ENCODE data around the gene LGI4. TPM values are rescaled to one million over a fixed set of nuclear protein-coding genes. Genes with fewer than 3 reads are reported as not detected.

Gene LGI4
- total RNA-seq, 1 donor from 2014 or later = 6.7 TPM

DNA sequence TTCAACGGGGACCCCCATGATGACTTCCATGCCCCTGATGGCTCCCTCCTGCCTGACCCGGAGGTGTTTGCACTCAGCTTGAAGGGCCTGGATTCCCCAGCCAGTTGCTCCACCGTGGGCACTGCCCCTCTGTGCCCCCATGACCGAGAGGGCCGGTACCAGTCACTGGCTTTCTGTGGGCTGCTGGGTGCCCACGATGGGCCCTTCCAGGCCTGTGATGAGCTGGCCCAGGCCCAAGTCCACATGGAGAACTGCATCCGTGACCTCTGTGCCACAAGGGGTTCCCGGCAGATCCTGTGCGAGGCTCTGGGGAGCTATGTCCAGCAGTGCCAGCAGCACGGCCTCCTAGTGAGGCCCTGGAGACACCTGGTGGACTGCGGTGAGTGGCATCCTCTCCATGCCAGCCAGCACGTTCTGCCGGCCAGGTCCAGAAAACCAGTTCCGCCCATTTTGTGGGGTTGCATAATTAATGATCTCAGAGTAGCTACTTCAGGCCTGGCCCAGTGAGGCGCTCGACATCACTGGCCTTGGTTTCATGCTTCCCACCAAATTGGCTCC is 54.2 kb downstream of the LGI4 start:
- Histone ChIP-seq H3K36me3 (no peaks in the 10 kb centered on the region), H3K4me1 (no peaks in the 10 kb centered on the region), H3K4me3 (no peak overlapping the region), H3K27me3 (no peaks in the 10 kb centered on the region), H3K27ac (no peak overlapping the region), H3K9me3 (no peaks in the 10 kb centered on the region)
- intact Hi-C loops (cut with DNase I) = no loop called here
- TF ChIP-seq, protein P1, sequence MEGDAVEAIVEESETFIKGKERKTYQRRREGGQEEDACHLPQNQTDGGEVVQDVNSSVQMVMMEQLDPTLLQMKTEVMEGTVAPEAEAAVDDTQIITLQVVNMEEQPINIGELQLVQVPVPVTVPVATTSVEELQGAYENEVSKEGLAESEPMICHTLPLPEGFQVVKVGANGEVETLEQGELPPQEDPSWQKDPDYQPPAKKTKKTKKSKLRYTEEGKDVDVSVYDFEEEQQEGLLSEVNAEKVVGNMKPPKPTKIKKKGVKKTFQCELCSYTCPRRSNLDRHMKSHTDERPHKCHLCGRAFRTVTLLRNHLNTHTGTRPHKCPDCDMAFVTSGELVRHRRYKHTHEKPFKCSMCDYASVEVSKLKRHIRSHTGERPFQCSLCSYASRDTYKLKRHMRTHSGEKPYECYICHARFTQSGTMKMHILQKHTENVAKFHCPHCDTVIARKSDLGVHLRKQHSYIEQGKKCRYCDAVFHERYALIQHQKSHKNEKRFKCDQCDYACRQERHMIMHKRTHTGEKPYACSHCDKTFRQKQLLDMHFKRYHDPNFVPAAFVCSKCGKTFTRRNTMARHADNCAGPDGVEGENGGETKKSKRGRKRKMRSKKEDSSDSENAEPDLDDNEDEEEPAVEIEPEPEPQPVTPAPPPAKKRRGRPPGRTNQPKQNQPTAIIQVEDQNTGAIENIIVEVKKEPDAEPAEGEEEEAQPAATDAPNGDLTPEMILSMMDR (IDR thresholded peaks at IDR 0.05) = no peak
- ATAC-seq (no peak), DNase-seq (no peak)

DNA sequence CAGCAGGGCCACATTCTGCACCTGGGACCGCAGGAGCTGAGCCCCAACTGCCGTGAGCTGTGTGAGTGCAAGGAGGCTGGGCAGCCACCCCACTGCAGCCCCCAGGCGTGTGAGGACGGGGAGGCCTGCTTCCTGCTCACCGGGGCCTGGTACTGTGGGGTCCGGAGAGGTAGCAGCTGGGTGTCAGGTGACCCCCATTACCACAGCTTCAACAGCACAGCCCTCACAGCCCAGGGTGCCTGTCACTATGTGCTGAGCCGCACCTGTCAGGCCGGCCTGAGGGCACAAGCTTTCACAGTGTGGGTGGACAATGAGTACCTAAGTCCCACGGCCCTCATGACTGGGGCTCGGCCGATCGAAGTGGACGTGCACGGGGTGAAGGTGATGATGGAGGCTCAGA is 55.0 kb downstream of the LGI4 start:
- no peaks in the 10 kb centered on the region for H3K4me1 ChIP-seq
- H3K9me3 ChIP-seq = no peaks in the 10 kb centered on the region
- no peaks in the 10 kb centered on the region for H3K27me3 ChIP-seq
- TF ChIP-seq, protein P1 (IDR thresholded peaks at IDR 0.05) = no peak
- H3K36me3 ChIP-seq = no peaks in the 10 kb centered on the region
- no peak overlapping the region for H3K4me3 ChIP-seq
- ATAC-seq (no peak), DNase-seq (no peak)
- intact Hi-C loops (cut with DNase I) = no loop called here
- H3K27ac ChIP-seq = no peak overlapping the region

DNA sequence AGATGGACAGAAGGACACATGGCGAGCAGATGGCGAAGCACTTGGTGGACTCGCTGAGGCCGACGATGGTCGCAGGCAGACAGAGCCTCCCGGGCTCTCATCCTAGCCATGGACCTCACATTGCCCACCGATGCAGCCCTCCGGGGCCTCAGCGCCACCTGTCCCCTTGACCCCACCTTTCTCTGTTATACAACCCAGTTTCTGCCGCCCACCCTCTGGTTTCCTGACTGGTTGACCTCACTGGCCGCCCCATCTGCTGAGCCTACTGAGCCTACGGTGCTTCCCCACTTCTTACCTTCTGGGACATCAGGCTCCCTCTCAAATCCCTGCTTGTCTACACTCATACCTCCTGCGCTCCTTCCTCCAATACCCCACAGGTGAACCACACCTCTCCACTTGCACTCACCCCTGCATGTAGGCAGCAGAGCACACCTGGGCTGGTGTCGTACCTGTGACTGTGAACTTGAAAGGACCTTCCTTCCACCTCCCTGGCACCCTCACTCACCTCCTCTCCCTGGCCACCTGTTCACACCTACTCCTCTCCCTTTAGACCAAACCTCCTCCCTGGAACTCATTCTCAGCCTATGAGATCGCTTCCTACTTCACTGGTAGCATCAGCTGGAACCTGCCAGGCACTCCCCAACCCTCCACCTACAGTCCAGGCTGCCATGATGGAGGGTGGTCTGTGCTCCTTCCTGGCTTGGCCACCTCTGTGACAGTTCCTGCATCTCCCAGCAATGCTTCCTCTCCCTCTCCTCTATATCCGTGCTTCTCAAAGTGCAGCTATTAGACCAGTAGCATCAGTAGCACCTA is 57.2 kb downstream of the LGI4 start:
- ATAC-seq = no peak
- DNase-seq = no peak
- Histone ChIP-seq H3K36me3 (no peaks in the 10 kb centered on the region), H3K4me1 (no peaks in the 10 kb centered on the region), H3K27me3 (no peaks in the 10 kb centered on the region), H3K4me3 (no peak overlapping the region), H3K9me3 (no peaks in the 10 kb centered on the region), H3K27ac (no peak overlapping the region)
- TF ChIP-seq, protein P1 (IDR thresholded peaks at IDR 0.05) = no peak
- intact Hi-C loops (cut with DNase I) = no loop called here

DNA sequence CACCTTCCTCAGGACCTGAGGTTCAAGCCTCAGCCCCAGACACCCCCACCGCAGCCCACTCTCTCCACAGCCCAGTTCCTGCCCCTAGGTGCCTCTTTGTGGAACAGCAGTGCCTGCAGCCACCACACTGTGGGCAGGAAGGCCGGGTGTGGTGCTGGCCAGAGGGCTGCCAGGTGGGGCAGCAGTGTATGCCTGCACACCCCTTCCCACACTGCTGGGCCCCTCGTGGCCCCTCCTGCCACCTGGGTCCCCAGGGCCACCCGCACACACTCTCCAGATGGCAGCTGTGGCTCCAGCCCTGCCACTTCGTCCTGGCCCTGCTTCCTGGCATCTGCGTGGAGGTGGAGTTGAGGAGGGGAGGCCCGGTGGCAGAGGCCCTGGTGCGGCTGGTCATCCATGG is 58.2 kb downstream of the LGI4 start:
- Histone ChIP-seq H3K27me3 (no peaks in the 10 kb centered on the region), H3K36me3 (no peaks in the 10 kb centered on the region), H3K27ac (no peak overlapping the region), H3K4me3 (no peak overlapping the region), H3K4me1 (no peaks in the 10 kb centered on the region), H3K9me3 (no peaks in the 10 kb centered on the region)
- TF ChIP-seq, protein P1 (IDR thresholded peaks at IDR 0.05) = no peak
- intact Hi-C loops (cut with DNase I) = no loop called here
- DNase-seq (no peak), ATAC-seq (no peak)

DNA sequence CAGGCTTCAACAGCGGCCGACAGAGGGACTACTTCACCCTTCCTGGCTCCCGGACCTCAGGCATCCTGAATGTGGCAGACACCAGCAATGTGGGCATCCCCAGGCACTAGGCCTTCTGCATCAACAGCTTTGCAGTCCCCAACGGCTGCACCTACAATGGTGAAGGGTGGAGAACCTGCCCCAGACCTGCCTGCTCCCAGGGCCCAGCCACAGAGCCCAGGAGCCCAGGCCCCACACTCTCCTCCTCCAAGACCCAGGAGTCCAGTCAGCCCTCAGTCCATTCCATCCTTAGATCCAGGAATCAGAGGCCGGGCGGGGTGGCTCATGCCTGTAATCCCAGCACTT is 58.9 kb downstream of the LGI4 start:
- TF ChIP-seq, protein P1 (IDR thresholded peaks at IDR 0.05) = no peak
- no peaks in the 10 kb centered on the region for H3K4me1 ChIP-seq
- intact Hi-C loops (cut with DNase I) = no loop called here
- ATAC-seq (no peak), DNase-seq (no peak)
- H3K9me3 ChIP-seq = no peaks in the 10 kb centered on the region
- no peaks in the 10 kb centered on the region for H3K36me3 ChIP-seq
- no peaks in the 10 kb centered on the region for H3K27me3 ChIP-seq
- no peak overlapping the region for H3K4me3 ChIP-seq
- H3K27ac ChIP-seq = no peak overlapping the region

Measured in upper lobe of right lung (tissue), 1 donor.